Endothelial cell of umbilical vein (primary cell): ENCODE results near the gene ADAMTS17. TPM values are rescaled to one million over a fixed set of nuclear protein-coding genes. Genes with fewer than 3 reads are reported as not detected.

Experiments
- BruUV-seq: library from RNA; stranded (reverse); fragments of 400-500 nt; replicated peaks from 2 replicates; lab custom pipeline; 2021; lab: Mats Ljungman, UMichigan
- CTCF ChIA-PET: fragments of 300-600, 350-600 bp; sonication (Branson Sonifier 250); formaldehyde crosslinking; loops from one replicate; lab custom pipeline; 2021; ENCODE audit warnings: antibody characterized with exemption, inconsistent platforms; lab: Charles Lee
- POLR2A ChIA-PET: fragments of 300-600, 350-600 bp; sonication (Branson Sonifier 250); formaldehyde crosslinking; loops from one replicate; lab custom pipeline; 2021; ENCODE audit warnings: antibody characterized with exemption, inconsistent platforms; lab: Charles Lee
- DNase-seq: peaks from one replicate; pipeline ENCODE4 v3.0.0-alpha.2; 2011; ENCODE audit warnings: low read depth, low spot score
- FAIRE-seq: peaks from 2 replicates; lab custom pipeline; 2011; peaks lifted over from hg19 to GRCh38; lab: Jason Lieb, UNC
- H2AFZ ChIP-seq: 2 replicates; pipeline ENCODE4 v1.6.0; 2012; ENCODE audit warnings: low read depth, low read length, control low read depth, inconsistent platforms
- H3K27ac ChIP-seq: 2 replicates; pipeline ENCODE4 v1.5.1; 2011; ENCODE audit warnings: low read depth, mild to moderate bottlenecking, control low read depth, low read length, moderate library complexity; ENCODE audit not compliant: insufficient read depth
- H3K27me3 ChIP-seq, 2 experiments: 2 replicates each; pipeline versions ENCODE4 v1.6.0 to v1.6.1; 2011; ENCODE audit warnings: low read length in 2 of 2, mixed read lengths in 1 of 2; ENCODE audit not compliant: control insufficient read depth in 2 of 2, insufficient read depth in 2 of 2
- H3K36me3 ChIP-seq, 2 experiments: 2 replicates in 1 of 2; 3 replicates in 1 of 2; pipeline ENCODE4 v1.5.1; 2011; ENCODE audit warnings: low read length in 2 of 2, mild to moderate bottlenecking in 1 of 2, moderate library complexity in 1 of 2; ENCODE audit not compliant: control insufficient read depth in 2 of 2, insufficient read depth in 2 of 2; ENCODE audit errors: extremely low read depth in 1 of 2
- H3K4me1 ChIP-seq: 3 replicates; pipeline ENCODE4 v1.5.1; 2011; ENCODE audit warnings: mild to moderate bottlenecking, low read length; ENCODE audit not compliant: control insufficient read depth, insufficient read depth; ENCODE audit errors: extremely low read depth
- H3K4me2 ChIP-seq: 2 replicates; pipeline ENCODE4 v1.6.1; 2011; ENCODE audit warnings: low read length, control low read depth, mixed read lengths; ENCODE audit not compliant: insufficient read depth
- H3K4me3 ChIP-seq, 3 experiments: fragments of 200-600 bp in 1 of 3; sonication (generic), shearing (Covaris generic) in 1 of 3; replicated peaks in 1 of 3; 2 replicates each; pipeline ENCODE4 v1.5.1; 2011 to 2016; ENCODE audit warnings: control low read depth in 3 of 3, low read length in 3 of 3, mild to moderate bottlenecking in 2 of 3, inconsistent platforms in 1 of 3, low read depth in 1 of 3, moderate library complexity in 1 of 3; ENCODE audit not compliant: insufficient read depth in 1 of 3
- H3K79me2 ChIP-seq: 2 replicates; pipeline ENCODE4 v1.6.0; 2012; ENCODE audit warnings: low read length, inconsistent platforms; ENCODE audit not compliant: control insufficient read depth, insufficient read depth
- H3K9ac ChIP-seq: replicated peaks from 2 replicates; pipeline ENCODE3; 2011; ENCODE audit warnings: low read length, control low read depth; ENCODE audit not compliant: insufficient read depth; ENCODE audit errors: extremely low read depth
- H3K9me1 ChIP-seq: replicated peaks from 3 replicates; pipeline ENCODE4 v1.6.0; 2011; ENCODE audit warnings: mild to moderate bottlenecking, low read length; ENCODE audit not compliant: control insufficient read depth, insufficient read depth; ENCODE audit errors: extremely low read depth
- H3K9me3 ChIP-seq: replicated peaks from 2 replicates; pipeline ENCODE4 v1.5.1; 2012; ENCODE audit warnings: low read length, inconsistent platforms; ENCODE audit not compliant: control insufficient read depth, insufficient read depth
- H4K20me1 ChIP-seq: replicated peaks from 2 replicates; pipeline ENCODE3; 2011; ENCODE audit warnings: mild to moderate bottlenecking, low read length; ENCODE audit not compliant: control insufficient read depth, insufficient read depth; ENCODE audit errors: extremely low read depth
- EZH2 ChIP-seq: IDR thresholded peaks from 2 replicates; pipeline ENCODE4 v1.6.1; 2012; ENCODE audit warnings: borderline replicate concordance, low read depth, mild to moderate bottlenecking, moderate library complexity, low read length, inconsistent platforms; ENCODE audit not compliant: severe bottlenecking
- FOS ChIP-seq: IDR thresholded peaks from 2 replicates; pipeline ENCODE4 v1.6.1; 2011; ENCODE audit warnings: mild to moderate bottlenecking, low read length, moderate library complexity, borderline replicate concordance; ENCODE audit not compliant: insufficient read depth
- GATA2 ChIP-seq: IDR thresholded peaks from 2 replicates; pipeline ENCODE4 v1.7.0; 2011; ENCODE audit warnings: low read depth, mild to moderate bottlenecking, moderate library complexity, mixed read lengths, low read length; ENCODE audit not compliant: insufficient read length, insufficient read depth
- JUN ChIP-seq: IDR thresholded peaks from 2 replicates; pipeline ENCODE4 v1.6.1; 2011; ENCODE audit warnings: borderline replicate concordance, low read depth; ENCODE audit not compliant: insufficient read length, insufficient read depth
- MYC ChIP-seq: IDR thresholded peaks from one replicate; pipeline ENCODE4 v1.6.1; 2011; ENCODE audit warnings: mild to moderate bottlenecking, low read depth, low read length
- POLR2A ChIP-seq: IDR thresholded peaks from 2 replicates; pipeline ENCODE4 v1.6.1; 2012; ENCODE audit warnings: low read depth, mild to moderate bottlenecking, control low read depth, low read length
- POLR2AphosphoS5 ChIP-seq: IDR thresholded peaks from 2 replicates; pipeline ENCODE4 v1.6.1; 2012; ENCODE audit warnings: low read depth, mild to moderate bottlenecking, control low read depth, low read length, moderate library complexity; ENCODE audit not compliant: insufficient read depth
- dilution Hi-C: fragments of 300-500 bp; cut with MboI; formaldehyde crosslinking; loops from one replicate; pipeline ENCODE4 v1.15.0; 2019; ENCODE audit warnings: low sequenced_read_pairs; ENCODE audit not compliant: extremely low pct_ligation_motif_present
- intact Hi-C: fragments of 100-400 bp; cut with micrococcal nuclease; formaldehyde crosslinking; loops from one replicate; pipeline ENCODE4 v1.10.0; 2022
- polyA plus RNA-seq, 4 experiments: library from polyadenylated mRNA; depleted of rRNA in 3 of 4; stranded (reverse) in 3 of 4; unstranded in 1 of 4; fragments of >200 nt; gene quantifications; 2 replicates each; pipeline versions ENCODE4 v1.2.1 to v1.2.3, GENCODE V29; 2011 to 2012; ENCODE audit warnings: missing spikeins in 1 of 4
- total RNA-seq: library from RNA; stranded (reverse); gene quantifications from 2 replicates; pipeline ENCODE4 v1.2.3, GENCODE V29; 2021
- TF ChIP-seq, protein P1 (sequence below): IDR thresholded peaks from 2 replicates; pipeline ENCODE4 v1.6.1; 2011; ENCODE audit not compliant: insufficient read depth, insufficient read length
- TF ChIP-seq, protein P2 (sequence below), 2 donors: IDR thresholded peaks; 1 replicate in 1 of 2; 2 replicates in 1 of 2; pipeline ENCODE4 v1.5.1; 2011; ENCODE audit warnings: low read length in 2 of 2, mild to moderate bottlenecking in 2 of 2, moderate library complexity in 2 of 2, control low read depth in 1 of 2, inconsistent platforms in 1 of 2, low read depth in 1 of 2; ENCODE audit not compliant: insufficient read depth in 1 of 2; ENCODE audit errors: extremely low read depth in 1 of 2

ADAMTS17 gene
- total and polyA plus RNA-seq, 2 donors (not counting 3 experiments of a cell fraction or from before 2014, with no cell fraction given): 0.12 TPM; not detected in 1

DNA sequence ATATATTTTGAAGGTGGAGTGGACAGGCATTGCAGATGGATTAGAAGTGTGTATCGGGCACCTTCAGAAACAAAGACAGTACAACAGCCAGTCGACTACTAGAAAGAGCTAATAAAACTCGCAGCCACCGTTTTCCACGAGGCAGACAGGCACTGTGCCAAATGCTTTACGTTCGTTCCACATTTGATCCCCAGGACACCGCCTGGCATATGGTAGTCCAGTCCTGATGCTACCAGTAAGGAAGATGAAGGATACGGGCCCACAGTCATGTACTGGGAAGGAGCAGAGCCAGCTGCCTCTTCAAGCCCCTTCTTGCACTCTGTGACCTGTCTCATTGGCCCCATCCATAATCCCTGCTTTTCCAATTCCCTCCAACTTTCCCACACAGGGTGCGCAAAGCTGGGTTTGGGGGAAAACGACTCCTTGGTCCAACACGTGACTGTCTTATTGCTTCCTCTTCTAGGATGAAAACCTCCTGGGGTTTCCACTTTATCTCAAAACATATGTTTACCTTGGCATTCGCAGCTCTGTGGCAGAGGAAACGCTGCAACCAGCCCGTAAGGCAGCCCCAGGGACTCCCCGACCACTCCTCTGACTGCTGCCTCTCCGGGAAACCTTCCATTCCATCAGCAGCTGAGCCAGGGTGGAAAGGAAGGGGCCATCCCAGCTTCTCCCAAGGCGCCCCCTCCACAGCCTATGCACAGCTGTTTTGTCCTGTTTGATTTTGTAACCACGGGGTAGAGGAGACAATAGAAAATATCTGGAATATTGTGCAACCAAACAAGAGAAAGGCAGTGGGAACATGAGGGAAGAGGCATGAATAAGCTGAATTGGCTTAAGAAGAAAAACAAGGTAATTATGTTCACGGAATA, 107.4 kb downstream of the ADAMTS17 start:
- TF ChIP-seq POLR2A (no peak), GATA2 (no peak), MYC (no peak), EZH2 (no peak), POLR2AphosphoS5 (no peak), FOS (no peak), JUN (no peak)
- TF ChIP-seq, protein P1, sequence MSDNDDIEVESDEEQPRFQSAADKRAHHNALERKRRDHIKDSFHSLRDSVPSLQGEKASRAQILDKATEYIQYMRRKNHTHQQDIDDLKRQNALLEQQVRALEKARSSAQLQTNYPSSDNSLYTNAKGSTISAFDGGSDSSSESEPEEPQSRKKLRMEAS: no peak
- TF ChIP-seq, protein P2, sequence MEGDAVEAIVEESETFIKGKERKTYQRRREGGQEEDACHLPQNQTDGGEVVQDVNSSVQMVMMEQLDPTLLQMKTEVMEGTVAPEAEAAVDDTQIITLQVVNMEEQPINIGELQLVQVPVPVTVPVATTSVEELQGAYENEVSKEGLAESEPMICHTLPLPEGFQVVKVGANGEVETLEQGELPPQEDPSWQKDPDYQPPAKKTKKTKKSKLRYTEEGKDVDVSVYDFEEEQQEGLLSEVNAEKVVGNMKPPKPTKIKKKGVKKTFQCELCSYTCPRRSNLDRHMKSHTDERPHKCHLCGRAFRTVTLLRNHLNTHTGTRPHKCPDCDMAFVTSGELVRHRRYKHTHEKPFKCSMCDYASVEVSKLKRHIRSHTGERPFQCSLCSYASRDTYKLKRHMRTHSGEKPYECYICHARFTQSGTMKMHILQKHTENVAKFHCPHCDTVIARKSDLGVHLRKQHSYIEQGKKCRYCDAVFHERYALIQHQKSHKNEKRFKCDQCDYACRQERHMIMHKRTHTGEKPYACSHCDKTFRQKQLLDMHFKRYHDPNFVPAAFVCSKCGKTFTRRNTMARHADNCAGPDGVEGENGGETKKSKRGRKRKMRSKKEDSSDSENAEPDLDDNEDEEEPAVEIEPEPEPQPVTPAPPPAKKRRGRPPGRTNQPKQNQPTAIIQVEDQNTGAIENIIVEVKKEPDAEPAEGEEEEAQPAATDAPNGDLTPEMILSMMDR (IDR thresholded peaks at IDR 0.05; ENCODE audit: extremely low read depth in 1 of 2, insufficient read depth in 1 of 2, low read depth in 1 of 2, low read length in 2 of 2): no peak
- Histone ChIP-seq H4K20me1 (no peaks in the 10 kb centered on the region), H3K4me1 (no peaks in the 10 kb centered on the region), H3K36me3 (no peaks in the 10 kb centered on the region), H3K27ac (no peak overlapping the region), H3K9ac (no peak overlapping the region), H3K9me1 (no peaks in the 10 kb centered on the region), H3K4me3 (no peak overlapping the region), H3K9me3 (no peaks in the 10 kb centered on the region), H2AFZ (no peak overlapping the region), H3K4me2 (no peak overlapping the region), H3K27me3 (no peaks in the 10 kb centered on the region), H3K79me2 (no peaks in the 10 kb centered on the region)
- BruUV-seq: no TSS peak
- intact Hi-C loops: no loop called here
- FAIRE-seq (no peak), DNase-seq (no peak)
- dilution Hi-C loops: no loop called here
- POLR2A ChIA-PET: no interaction called here
- CTCF ChIA-PET: no interaction called here
